ENCODE data around the gene CMIP.
"Not testable (repeated sequence)": the region's sequence is repeated elsewhere in the genome, so short reads cannot be mapped to it uniquely, and the experiment has no call there.

The CMIP gene

DNA sequence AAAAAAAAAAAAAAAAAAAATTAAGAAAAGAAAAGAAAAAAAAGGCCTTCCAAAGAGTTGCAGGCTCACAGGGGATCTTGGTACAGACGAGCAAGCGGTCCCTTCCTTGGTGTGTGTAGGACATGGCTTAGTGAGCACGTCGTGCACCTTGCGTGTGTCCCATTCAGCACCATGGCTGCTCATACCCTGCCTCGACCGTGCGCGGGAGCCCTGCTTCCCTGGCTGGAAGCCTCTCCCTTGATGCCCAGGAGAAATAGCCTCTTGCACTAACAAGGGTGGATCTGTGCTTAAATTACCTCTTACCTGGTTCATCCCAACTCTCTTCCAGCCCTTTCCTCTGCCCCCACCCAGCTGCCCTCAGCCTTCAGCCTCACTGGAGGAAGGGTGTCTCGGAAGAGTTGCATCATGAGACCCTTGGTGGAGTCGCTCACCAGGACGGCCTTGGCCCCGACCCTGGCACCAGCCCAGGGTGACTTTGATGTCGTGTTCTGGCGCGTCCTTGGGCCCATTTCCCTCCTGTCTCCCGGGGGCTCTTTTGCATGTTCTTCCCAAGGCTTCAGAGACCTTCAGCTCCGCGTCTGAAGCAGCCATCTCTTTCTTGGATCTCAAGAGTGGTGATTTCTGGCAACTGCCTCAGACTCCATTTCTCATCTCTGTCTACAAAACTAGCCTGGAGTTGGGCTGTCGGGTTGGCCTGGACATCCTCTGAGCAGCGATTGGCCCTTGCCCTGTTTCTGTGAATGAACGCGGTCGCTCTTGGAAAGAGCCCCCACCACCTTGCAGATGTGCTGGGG is 127.2 kb downstream of the CMIP start:
- DNase-seq, result no peak

GRCh38 chr16:81572386-81573144 is 128.0 kb downstream of the CMIP start:
- DNase-seq, result no peak

DNA sequence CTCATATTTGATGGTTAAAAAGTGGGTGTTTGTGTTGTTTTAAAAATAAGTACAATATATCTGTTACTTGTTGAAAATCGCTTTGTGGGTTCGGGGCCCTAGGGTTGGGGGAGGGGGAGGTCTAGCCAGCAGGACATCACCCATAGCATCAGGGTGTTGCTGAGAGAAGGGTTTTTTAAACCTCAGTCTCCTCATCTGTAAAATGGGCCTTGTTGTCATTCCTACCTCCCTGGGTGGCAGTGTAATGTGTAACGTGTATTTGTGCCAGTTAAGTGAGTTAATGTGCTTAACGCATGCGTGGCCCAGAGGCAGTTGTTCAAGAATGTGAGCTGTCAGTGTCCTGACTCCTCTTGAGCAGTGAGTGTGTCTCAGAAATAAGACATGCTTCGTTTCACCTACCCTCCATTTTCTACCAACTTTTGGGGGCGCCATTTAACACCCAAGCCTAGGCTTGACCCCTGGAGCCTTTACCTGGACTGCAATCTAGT is 129.0 kb downstream of the CMIP start:
- no peak for DNase-seq

DNA sequence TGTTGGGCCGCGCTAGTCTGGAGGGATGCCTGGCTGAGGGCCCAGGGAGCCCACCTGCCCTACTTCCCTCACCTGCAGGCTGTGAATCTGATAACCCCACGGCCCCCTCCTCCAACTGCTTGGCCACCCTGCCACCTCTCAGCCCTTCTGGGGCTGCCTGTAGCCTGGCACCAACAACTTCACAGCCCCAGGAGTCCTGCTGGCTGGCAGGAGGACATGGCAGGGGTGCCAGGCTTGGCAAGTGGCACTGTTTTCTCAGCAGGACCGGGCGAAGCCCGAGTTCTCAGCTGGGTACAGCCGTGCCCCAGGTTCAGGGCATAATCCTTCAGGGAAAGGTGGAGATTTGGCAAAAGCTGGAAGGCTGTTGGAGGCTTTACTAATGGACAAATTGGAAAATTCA is 129.6 kb downstream of the CMIP start:
- DNase-seq, result no peak

DNA sequence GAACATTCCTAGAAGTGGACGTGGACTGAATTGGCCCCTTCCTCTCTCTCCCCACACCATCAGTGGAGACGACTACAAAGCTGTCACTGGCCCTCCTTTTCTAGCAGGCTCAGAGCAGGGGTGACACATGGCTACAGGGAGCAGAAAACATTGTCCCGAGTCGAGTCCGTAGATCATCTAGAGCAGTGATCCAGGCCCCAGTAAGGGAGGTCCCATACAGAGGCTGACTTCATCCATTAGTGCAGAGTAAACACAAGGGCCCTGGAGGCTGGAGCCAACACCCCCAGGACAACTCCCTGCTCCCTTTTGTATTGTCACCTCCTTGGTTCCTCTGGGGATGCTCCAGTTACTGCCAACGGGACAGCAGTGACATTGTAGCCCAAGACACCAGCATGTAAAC is 130.7 kb downstream of the CMIP start:
- no peak for DNase-seq

- no peak for DNase-seq
Measured at GRCh38 chr16:81575834-81576233, 131.2 kb downstream of the CMIP start.

DNA sequence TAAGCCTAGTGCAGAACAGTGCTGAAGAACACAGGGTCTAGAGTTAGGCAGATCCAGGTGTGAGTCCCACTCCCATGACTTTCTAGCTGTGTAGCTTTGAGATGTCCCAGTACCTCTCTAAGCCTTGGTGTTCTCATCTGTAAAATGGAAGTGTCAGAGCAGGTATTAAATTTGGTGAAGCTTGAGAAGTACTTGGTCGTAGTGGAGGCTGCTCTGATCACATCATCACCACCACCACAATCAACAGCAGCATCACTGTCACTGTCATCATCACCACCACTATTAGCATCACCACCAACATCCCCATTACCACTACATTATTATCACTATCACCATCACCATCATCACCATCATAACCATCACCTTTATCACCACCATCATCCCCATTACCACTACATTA is 132.1 kb downstream of the CMIP start:
- no peak for DNase-seq

- DNase-seq, result not testable (repeated sequence)
Measured at GRCh38 chr16:81577272-81577671, 132.7 kb downstream of the CMIP start.

- no peak for DNase-seq
Measured at GRCh38 chr16:81578076-81578475, 133.5 kb downstream of the CMIP start.

GRCh38 chr16:81578636-81579413 is 134.2 kb downstream of the CMIP start:
- DNase-seq, result no peak

- peak; percentile 11 for DNase-seq
Measured at GRCh38 chr16:81581107-81581506, 136.5 kb downstream of the CMIP start.

GRCh38 chr16:81582655-81583441 is 138.2 kb downstream of the CMIP start:
- DNase-seq, result no peak

GRCh38 chr16:81583893-81584631 is 139.5 kb downstream of the CMIP start:
- no peak for DNase-seq

DNA sequence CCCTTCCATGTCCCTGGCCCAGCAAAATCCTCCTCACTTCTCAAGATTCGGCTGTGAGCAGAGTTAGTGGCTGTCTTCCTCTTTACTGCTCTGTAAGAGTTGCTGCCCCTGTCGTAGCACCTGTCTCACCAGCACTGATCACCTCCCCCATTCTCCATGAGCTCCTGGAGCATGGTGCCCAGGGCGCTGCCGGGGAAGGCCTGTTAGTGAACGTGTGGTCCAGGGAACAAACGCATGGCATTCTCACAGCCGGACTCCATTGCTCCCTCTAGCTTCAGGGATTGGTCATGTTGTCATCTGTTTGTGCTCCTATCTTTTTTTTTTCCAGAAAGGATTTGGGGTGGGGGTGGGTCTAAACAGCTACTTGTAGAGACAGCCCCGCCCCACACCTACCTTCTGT is 141.2 kb downstream of the CMIP start:
- no peak for DNase-seq

GRCh38 chr16:81586417-81586816 is 141.8 kb downstream of the CMIP start:
- DNase-seq, result no peak

GRCh38 chr16:81586977-81587625 is 142.5 kb downstream of the CMIP start:
- no peak for DNase-seq

- no peak for DNase-seq
Measured at GRCh38 chr16:81587626-81588160, 143.1 kb downstream of the CMIP start.

DNA sequence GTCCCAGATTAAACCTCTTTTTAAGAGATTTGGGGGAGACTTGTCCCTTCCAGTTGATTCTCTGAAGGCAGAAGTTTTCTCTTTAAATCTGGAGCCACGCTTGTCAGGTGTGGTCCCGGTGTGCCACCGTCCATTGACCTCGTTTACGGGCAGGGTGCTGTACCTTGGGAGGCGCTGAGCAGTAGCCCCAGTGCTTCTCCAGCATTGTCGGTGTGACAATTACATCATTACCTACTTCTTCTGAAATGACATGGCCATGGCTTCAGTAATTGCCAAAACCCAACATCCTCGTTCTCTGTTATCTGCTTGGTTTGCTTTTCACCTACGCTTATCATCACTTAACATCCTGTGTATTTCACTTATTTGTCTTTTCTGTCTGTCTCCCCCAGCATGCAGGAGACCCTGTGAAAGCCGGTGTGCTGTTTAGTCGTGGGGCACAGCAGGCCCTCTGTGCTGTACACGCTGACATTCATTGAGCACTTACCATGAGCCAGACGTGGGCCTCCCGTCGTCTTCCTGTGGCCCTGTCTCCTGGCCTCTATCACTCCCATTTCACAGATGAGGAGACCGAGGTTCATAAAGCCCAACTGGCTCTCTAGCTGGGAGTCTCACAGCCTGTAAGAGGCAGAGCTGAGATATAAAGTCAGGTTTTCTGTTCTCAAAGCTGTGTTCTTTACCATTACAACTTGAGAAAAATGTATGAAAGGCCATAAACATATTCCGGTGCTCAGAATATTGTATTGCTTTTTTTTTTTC is 143.9 kb downstream of the CMIP start:
- no peak for DNase-seq

- no peak for DNase-seq
Measured at GRCh38 chr16:81589975-81590650, 145.5 kb downstream of the CMIP start.

Data from NCI-H2029 treated with DMSO at 0.1 percent for 48 hours (cell line).